Measurements from ENCODE around the gene ZSCAN5C.

DNA sequence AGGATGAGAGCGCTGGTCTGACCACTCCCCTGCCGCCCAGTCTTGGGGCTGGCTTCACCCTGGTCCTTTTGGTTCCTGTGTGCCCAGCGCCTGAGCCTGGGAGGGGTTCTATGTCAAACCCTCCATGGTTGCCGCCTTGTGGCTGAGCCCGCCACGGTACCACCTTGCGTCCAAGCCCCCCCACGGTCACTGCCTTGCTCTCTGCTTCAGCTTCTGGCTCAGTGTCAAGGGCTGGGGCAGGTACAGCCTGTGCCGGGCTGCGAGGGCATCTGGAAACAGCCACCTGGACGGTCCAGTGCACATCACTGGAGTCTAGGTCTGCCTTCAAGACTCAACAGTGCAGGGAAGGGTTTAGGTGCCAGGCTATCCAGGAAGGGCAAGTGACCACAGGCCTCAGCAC lies 40.5 kb upstream of the ZSCAN5C start:
- TF ChIP-seq, protein P1, sequence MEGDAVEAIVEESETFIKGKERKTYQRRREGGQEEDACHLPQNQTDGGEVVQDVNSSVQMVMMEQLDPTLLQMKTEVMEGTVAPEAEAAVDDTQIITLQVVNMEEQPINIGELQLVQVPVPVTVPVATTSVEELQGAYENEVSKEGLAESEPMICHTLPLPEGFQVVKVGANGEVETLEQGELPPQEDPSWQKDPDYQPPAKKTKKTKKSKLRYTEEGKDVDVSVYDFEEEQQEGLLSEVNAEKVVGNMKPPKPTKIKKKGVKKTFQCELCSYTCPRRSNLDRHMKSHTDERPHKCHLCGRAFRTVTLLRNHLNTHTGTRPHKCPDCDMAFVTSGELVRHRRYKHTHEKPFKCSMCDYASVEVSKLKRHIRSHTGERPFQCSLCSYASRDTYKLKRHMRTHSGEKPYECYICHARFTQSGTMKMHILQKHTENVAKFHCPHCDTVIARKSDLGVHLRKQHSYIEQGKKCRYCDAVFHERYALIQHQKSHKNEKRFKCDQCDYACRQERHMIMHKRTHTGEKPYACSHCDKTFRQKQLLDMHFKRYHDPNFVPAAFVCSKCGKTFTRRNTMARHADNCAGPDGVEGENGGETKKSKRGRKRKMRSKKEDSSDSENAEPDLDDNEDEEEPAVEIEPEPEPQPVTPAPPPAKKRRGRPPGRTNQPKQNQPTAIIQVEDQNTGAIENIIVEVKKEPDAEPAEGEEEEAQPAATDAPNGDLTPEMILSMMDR (IDR thresholded peaks at IDR 0.05; ENCODE audit: poor library complexity, severe bottlenecking) = no peak
- TF ChIP-seq SMC3 (conservative IDR thresholded peaks at IDR 0.05; ENCODE audit: poor library complexity) (no peak), POLR2AphosphoS5 (IDR thresholded peaks at IDR 0.05) (no peak), EZH2 (IDR thresholded peaks at IDR 0.05; ENCODE audit: borderline replicate concordance, insufficient read depth, low read length, poor library complexity, severe bottlenecking) (no peak), TAF1 (IDR thresholded peaks at IDR 0.05; ENCODE audit: low read depth) (no peak)
- TF ChIP-seq, protein P2, sequence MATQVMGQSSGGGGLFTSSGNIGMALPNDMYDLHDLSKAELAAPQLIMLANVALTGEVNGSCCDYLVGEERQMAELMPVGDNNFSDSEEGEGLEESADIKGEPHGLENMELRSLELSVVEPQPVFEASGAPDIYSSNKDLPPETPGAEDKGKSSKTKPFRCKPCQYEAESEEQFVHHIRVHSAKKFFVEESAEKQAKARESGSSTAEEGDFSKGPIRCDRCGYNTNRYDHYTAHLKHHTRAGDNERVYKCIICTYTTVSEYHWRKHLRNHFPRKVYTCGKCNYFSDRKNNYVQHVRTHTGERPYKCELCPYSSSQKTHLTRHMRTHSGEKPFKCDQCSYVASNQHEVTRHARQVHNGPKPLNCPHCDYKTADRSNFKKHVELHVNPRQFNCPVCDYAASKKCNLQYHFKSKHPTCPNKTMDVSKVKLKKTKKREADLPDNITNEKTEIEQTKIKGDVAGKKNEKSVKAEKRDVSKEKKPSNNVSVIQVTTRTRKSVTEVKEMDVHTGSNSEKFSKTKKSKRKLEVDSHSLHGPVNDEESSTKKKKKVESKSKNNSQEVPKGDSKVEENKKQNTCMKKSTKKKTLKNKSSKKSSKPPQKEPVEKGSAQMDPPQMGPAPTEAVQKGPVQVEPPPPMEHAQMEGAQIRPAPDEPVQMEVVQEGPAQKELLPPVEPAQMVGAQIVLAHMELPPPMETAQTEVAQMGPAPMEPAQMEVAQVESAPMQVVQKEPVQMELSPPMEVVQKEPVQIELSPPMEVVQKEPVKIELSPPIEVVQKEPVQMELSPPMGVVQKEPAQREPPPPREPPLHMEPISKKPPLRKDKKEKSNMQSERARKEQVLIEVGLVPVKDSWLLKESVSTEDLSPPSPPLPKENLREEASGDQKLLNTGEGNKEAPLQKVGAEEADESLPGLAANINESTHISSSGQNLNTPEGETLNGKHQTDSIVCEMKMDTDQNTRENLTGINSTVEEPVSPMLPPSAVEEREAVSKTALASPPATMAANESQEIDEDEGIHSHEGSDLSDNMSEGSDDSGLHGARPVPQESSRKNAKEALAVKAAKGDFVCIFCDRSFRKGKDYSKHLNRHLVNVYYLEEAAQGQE (IDR thresholded peaks at IDR 0.05; ENCODE audit: borderline replicate concordance) = no peak
